ENCODE data around the gene EIF3B. TPM values are rescaled to one million over a fixed set of nuclear protein-coding genes. Genes with fewer than 3 reads are reported as not detected.
A peak's percentile ranks its signal among the peaks of the same experiment; 100 is the strongest.
"Not testable (repeated sequence)": the region's sequence is repeated elsewhere in the genome, so short reads cannot be mapped to it uniquely, and the experiment has no call there.

EIF3B gene
- total RNA-seq (2014; rRNA removed; shearing (Covaris generic)) (181 and 241 TPM in 2 replicates), total RNA-seq (2022) (201 and 225 TPM in 2 replicates), Bru-seq, nascent RNA (percentile 85 among the genes with signal in this experiment), BruChase-seq, experiment 1, labeled RNA remaining after a 6-hour chase (percentile 94 among the genes with signal in this experiment), BruChase-seq, experiment 2, labeled RNA remaining after a 2-hour chase (percentile 91 among the genes with signal in this experiment)
- long read RNA-seq, transcript EIF3B-201 (19 exons, 3,055 nt) = major isoform, 236 of 704 reads
- long read RNA-seq, transcript EIF3B-202 (19 exons, 2,966 nt) = minor isoform, 216 of 704 reads
- long read RNA-seq, partial matches to known transcripts = 51 of 704 reads
- long read RNA-seq, other reads (novel, unspliced or antisense) = 201 of 704 reads

DNA sequence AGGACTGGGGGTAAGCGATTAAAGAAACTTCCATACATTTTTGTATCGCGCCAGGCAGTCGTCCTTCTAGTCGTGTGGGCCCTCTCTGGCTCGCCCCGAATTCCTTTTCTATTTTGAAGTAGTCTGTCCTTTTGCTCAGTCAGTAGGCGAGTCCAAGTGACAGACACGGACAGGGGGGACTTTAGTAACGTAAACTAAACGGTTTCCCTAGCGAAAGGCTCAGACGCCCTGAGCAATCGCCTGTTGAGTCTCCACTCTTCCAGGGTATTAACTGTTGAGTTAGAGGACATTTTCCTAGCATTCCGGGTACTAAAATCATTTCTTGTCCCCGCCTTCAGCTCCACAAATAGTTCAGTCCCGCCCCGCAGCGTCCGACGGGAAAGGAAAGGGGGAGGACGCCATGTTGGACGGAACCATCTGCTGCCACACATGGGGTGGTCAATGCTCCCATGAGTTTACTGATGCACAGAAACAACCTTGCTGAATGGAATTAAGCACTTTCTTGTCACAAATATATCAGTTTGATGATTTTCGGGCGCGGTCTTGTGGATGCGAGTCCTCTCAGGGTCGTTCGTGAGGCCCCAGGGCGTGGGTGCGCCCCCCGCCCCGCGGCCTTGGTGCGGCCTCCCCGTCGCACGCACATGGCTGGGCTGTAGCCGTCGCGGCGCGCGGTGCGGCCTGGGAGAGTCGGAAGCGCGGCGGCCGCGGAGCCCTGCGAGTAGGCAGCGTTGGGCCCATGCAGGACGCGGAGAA, at the start of gene EIF3B:
Gene EIF3B (plus strand): TSS at position 642 of the 753 bp plus-strand sequence. CDS start 95 bp downstream, at position 737.
- no TSS peak for BruUV-seq (replicated peaks)
- H3K79me2 ChIP-seq (ENCODE audit: insufficient read depth, low read depth, low read length) = peaks cover 63% of the 10 kb centered on the region
- peak within 1 kb of the TSS; percentile 79 for H3K4me2 ChIP-seq (ENCODE audit: low read length)
- ChIA-PET POLR2A (interaction anchor here (1.2 kb wide), 1 partner anchor 114 kb away, joined by 3 read pairs; no protein-coding TSS in a partner anchor), CTCF (ENCODE audit: unreplicated experiment) (no interaction called here)
- TF ChIP-seq, protein P1, sequence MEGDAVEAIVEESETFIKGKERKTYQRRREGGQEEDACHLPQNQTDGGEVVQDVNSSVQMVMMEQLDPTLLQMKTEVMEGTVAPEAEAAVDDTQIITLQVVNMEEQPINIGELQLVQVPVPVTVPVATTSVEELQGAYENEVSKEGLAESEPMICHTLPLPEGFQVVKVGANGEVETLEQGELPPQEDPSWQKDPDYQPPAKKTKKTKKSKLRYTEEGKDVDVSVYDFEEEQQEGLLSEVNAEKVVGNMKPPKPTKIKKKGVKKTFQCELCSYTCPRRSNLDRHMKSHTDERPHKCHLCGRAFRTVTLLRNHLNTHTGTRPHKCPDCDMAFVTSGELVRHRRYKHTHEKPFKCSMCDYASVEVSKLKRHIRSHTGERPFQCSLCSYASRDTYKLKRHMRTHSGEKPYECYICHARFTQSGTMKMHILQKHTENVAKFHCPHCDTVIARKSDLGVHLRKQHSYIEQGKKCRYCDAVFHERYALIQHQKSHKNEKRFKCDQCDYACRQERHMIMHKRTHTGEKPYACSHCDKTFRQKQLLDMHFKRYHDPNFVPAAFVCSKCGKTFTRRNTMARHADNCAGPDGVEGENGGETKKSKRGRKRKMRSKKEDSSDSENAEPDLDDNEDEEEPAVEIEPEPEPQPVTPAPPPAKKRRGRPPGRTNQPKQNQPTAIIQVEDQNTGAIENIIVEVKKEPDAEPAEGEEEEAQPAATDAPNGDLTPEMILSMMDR (conservative IDR thresholded peaks at IDR 0.05; ENCODE audit: low read length) = no peak
- no peak for TF ChIP-seq EZH2phosphoT487 (IDR thresholded peaks at IDR 0.05; ENCODE audit: borderline replicate concordance, low read depth, low read length)
- no peaks in the 10 kb centered on the region for H3K9me3 ChIP-seq (ENCODE audit: low read length)
- peak within 1 kb of the TSS; percentile 89 for H2AFZ ChIP-seq (ENCODE audit: low read length)
- peak; percentile 97 for DNase-seq (ENCODE audit: low spot score)
- H3K4me3 ChIP-seq (ENCODE audit: low read depth, low read length, poor library complexity, severe bottlenecking) = peak within 1 kb of the TSS; percentile 91
- H3K9me2 ChIP-seq (ENCODE audit: insufficient read depth, low read length) = no peaks in the 10 kb centered on the region
- intact Hi-C loops (cut with micrococcal nuclease; ENCODE audit: unreplicated experiment) = loop anchor here (2.0 to 10.0 kb wide), 2 partner anchors 52 to 780 kb away; partner anchors contain the start of gene PSMG3
- H4K20me1 ChIP-seq (ENCODE audit: insufficient read depth, low read length) = peaks cover 28% of the 10 kb centered on the region
- H3K27ac ChIP-seq (ENCODE audit: low read depth, low read length, poor library complexity, severe bottlenecking) = peak within 1 kb of the TSS; percentile 79
- H3K36me3 ChIP-seq (ENCODE audit: insufficient read depth, low read length) = peaks cover 35% of the 10 kb centered on the region
- peaks cover 20% of the 10 kb centered on the region for H3K4me1 ChIP-seq (ENCODE audit: insufficient read depth, low read length, poor library complexity, severe bottlenecking)

DNA sequence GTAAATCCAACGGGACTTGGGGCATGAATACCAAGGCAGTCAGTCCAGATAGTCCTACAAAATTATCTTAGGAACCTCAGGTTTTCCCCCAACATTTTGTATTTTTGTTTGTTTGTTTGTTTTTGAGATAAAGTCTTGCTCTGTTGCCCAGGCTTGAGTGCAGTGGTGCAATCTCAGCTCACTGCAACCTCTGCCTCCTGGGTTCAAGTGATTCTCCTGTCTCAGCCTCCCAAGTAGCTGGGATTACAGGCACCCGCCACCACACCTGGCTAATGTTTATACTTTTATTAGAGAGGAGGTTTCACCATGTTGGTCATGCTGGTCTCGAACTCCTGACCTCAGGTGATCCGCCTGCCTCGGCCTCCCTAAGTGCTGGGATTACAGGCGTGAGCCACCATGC, 49.4 kb upstream of the EIF3B start:
- H3K9me2 ChIP-seq (ENCODE audit: insufficient read depth, low read length); POLR2A ChIA-PET; H3K4me3 ChIP-seq (ENCODE audit: low read depth, low read length, poor library complexity, severe bottlenecking); H3K4me2 ChIP-seq (ENCODE audit: low read length); CTCF ChIA-PET (ENCODE audit: unreplicated experiment); H2AFZ ChIP-seq (ENCODE audit: low read length); H3K9me3 ChIP-seq (ENCODE audit: low read length); BruUV-seq (replicated peaks); H3K27ac ChIP-seq (ENCODE audit: low read depth, low read length, poor library complexity, severe bottlenecking); DNase-seq (ENCODE audit: low spot score); H4K20me1 ChIP-seq (ENCODE audit: insufficient read depth, low read length): not testable (repeated sequence)
- peaks cover 15% of the 10 kb centered on the region for H3K36me3 ChIP-seq (ENCODE audit: insufficient read depth, low read length)
- H3K4me1 ChIP-seq (ENCODE audit: insufficient read depth, low read length, poor library complexity, severe bottlenecking) = peaks cover 39% of the 10 kb centered on the region
- H3K79me2 ChIP-seq (ENCODE audit: insufficient read depth, low read depth, low read length) = peaks cover 61% of the 10 kb centered on the region; the same call in 1 of the 2 replicates
- intact Hi-C loops (cut with micrococcal nuclease; ENCODE audit: unreplicated experiment) = loop anchor here (5.0 kb wide), 1 partner anchor 63 kb away; the partner anchor contains the start of genes MRM2 and NUDT1

DNA sequence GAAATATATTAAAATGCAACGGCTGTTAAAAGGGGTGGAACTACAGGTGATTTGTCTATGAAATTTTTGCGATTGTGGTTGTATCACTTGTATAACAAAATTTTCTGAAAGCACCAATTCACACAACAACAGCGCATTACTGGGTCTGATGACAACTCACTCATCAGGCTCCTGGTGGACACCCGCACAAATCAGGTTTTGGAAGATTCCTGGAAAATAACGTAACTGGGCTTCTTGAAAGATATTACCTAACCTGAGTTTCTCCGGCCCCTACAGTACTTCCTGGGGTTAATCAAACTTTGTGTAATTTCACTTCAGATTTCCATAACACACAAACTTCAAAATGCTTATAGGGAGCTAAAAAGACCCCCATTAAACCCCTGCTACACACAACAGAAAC, 47.9 kb upstream of the EIF3B start:
- CTCF ChIA-PET (ENCODE audit: unreplicated experiment) = no interaction called here
- intact Hi-C loops (cut with micrococcal nuclease; ENCODE audit: unreplicated experiment) = loop anchor here (2.0 to 5.0 kb wide), 2 partner anchors 18 to 64 kb away; partner anchors contain the start of genes MRM2 and NUDT1

More for the DNA sequence above, 47.9 kb upstream of the EIF3B start:
- no peak for DNase-seq (ENCODE audit: low spot score)
- H3K36me3 ChIP-seq (ENCODE audit: insufficient read depth, low read length) = peaks cover 16% of the 10 kb centered on the region
- peak overlapping the region; percentile 88 for H3K4me2 ChIP-seq (ENCODE audit: low read length)
- H3K4me1 ChIP-seq (ENCODE audit: insufficient read depth, low read length, poor library complexity, severe bottlenecking) = peaks cover 39% of the 10 kb centered on the region
- POLR2A ChIA-PET = interaction anchor here (0.7 kb wide), 1 partner anchor 266 kb away, joined by 4 read pairs; no protein-coding TSS in a partner anchor
- TF ChIP-seq, protein P1 (conservative IDR thresholded peaks at IDR 0.05; ENCODE audit: low read length) = no peak
- no peak for TF ChIP-seq EZH2phosphoT487 (IDR thresholded peaks at IDR 0.05; ENCODE audit: borderline replicate concordance, low read depth, low read length)
- no peaks in the 10 kb centered on the region for H3K9me2 ChIP-seq (ENCODE audit: insufficient read depth, low read length)
- peak overlapping the region; percentile 72 for H3K4me3 ChIP-seq (ENCODE audit: low read depth, low read length, poor library complexity, severe bottlenecking)
- TSS peak; percentile 38 for BruUV-seq (replicated peaks)
- H3K79me2 ChIP-seq (ENCODE audit: insufficient read depth, low read depth, low read length) = peaks cover 64% of the 10 kb centered on the region; the same call in 1 of the 2 replicates
- peak overlapping the region; percentile 33; the same call in 1 of the 2 replicates for H2AFZ ChIP-seq (ENCODE audit: low read length)
- H4K20me1 ChIP-seq (ENCODE audit: insufficient read depth, low read length) = no peaks in the 10 kb centered on the region
- H3K27ac ChIP-seq (ENCODE audit: low read depth, low read length, poor library complexity, severe bottlenecking) = peak overlapping the region; percentile 85
- no peaks in the 10 kb centered on the region for H3K9me3 ChIP-seq (ENCODE audit: low read length)

Measured in OCI-LY7 (cell line).